SU-DHL-6 (cell line): ENCODE data around the gene RSPH3.
"Not testable (repeated sequence)": the region's sequence is repeated elsewhere in the genome, so short reads cannot be mapped to it uniquely, and the experiment has no call there.

Experiments used
- H2AFZ ChIP-seq: fragments of 200-600 bp; sonication (generic); 2 replicates; pipeline ENCODE4 v1.6.1; 2014; ENCODE audit warnings: low read depth, mild to moderate bottlenecking, moderate library complexity, mixed read lengths, antibody characterized with exemption, low read length; ENCODE audit not compliant: severe bottlenecking
- H3F3A ChIP-seq: fragments of 200-600 bp; shearing (Covaris generic); 2 replicates; pipeline ENCODE4 v1.6.0; 2016; ENCODE audit warnings: antibody characterized with exemption, mild to moderate bottlenecking; ENCODE audit not compliant: insufficient read depth
- H3K27ac ChIP-seq: fragments of 200-600 bp; sonication (generic); 2 replicates; pipeline ENCODE4 v1.5.1; 2016; ENCODE audit warnings: low read depth, mild to moderate bottlenecking, low read length, moderate library complexity, mixed read lengths
- H3K27me3 ChIP-seq: fragments of 200-600 bp; sonication (generic), shearing (Covaris generic); 2 replicates; pipeline ENCODE4 v1.6.0; 2014; ENCODE audit warnings: mild to moderate bottlenecking, low read length
- H3K36me3 ChIP-seq: fragments of 200-600 bp; sonication (generic); 2 replicates; pipeline ENCODE4 v1.6.1; 2014; ENCODE audit warnings: mild to moderate bottlenecking, low read length, mixed read lengths
- H3K4me2 ChIP-seq: fragments of 300-600, 200-600 bp; shearing (Covaris generic), sonication (generic); 2 replicates; pipeline ENCODE4 v1.6.0; 2014; ENCODE audit warnings: low read length, low read depth, mild to moderate bottlenecking; ENCODE audit not compliant: poor library complexity, severe bottlenecking
- H3K4me3 ChIP-seq: fragments of 200-600 bp; sonication (generic); 2 replicates; pipeline ENCODE4 v1.5.1; 2014; ENCODE audit warnings: antibody characterized with exemption, low read length, mild to moderate bottlenecking, mixed read lengths; ENCODE audit not compliant: insufficient read depth, poor library complexity, severe bottlenecking
- H3K79me2 ChIP-seq: fragments of 200-600 bp; sonication (generic); 2 replicates; pipeline ENCODE4 v1.6.1; 2014; ENCODE audit warnings: mild to moderate bottlenecking, low read length, moderate library complexity; ENCODE audit not compliant: insufficient read depth
- H3K9ac ChIP-seq: fragments of 200-600 bp; sonication (generic); 2 replicates; pipeline ENCODE4 v1.7.0; 2014; ENCODE audit warnings: mild to moderate bottlenecking, low read length
- H3K9me2 ChIP-seq: fragments of 200-600 bp; sonication (generic); replicated peaks from 2 replicates; pipeline ENCODE4 v1.6.1; 2014; ENCODE audit warnings: low read length; ENCODE audit not compliant: insufficient read depth
- H3K9me3 ChIP-seq: fragments of 200-600 bp; sonication (generic); 2 replicates; pipeline ENCODE4 v1.6.1; 2014; ENCODE audit warnings: low read length, mixed read lengths; ENCODE audit not compliant: insufficient read depth
- H4K20me1 ChIP-seq: fragments of 200-600 bp; sonication (generic); 2 replicates; pipeline ENCODE4 v1.6.1; 2014; ENCODE audit warnings: low read depth, mild to moderate bottlenecking, antibody characterized with exemption, low read length, moderate library complexity, mixed read lengths
- CTCF ChIP-seq: fragments of 200-600 bp; sonication (generic); IDR thresholded peaks from one replicate; pipeline ENCODE4 v1.5.1; 2017; ENCODE audit warnings: antibody characterized with exemption, mild to moderate bottlenecking, low read length, moderate library complexity; ENCODE audit not compliant: insufficient read depth, poor library complexity, severe bottlenecking
- EZH2phosphoT487 ChIP-seq: fragments of 200-600 bp; sonication (generic), shearing (Covaris generic); conservative IDR thresholded peaks from 2 replicates; pipeline ENCODE4 v1.6.1; 2018; ENCODE audit warnings: mild to moderate bottlenecking, antibody characterized with exemption, low read length, moderate library complexity, mixed read lengths

RSPH3 gene

GRCh38 chr6:159013229-159013628, 13.2 kb upstream of the RSPH3 start:
- no peaks in the 10 kb centered on the region for H3K79me2 ChIP-seq
- TF ChIP-seq CTCF (no peak), EZH2phosphoT487 (no peak)
- no peaks in the 10 kb centered on the region for H3K36me3 ChIP-seq
- H3K9me2 ChIP-seq = no peaks in the 10 kb centered on the region
- no peaks in the 10 kb centered on the region for H3F3A ChIP-seq
- H3K9ac ChIP-seq = no peak overlapping the region
- no peaks in the 10 kb centered on the region for H3K27me3 ChIP-seq
- H3K4me3 ChIP-seq = no peak overlapping the region
- no peaks in the 10 kb centered on the region for H4K20me1 ChIP-seq
- H3K4me2 ChIP-seq = no peak overlapping the region
- no peak overlapping the region for H2AFZ ChIP-seq
- no peak overlapping the region for H3K27ac ChIP-seq
- no peaks in the 10 kb centered on the region for H3K9me3 ChIP-seq

GRCh38 chr6:159012201-159012600, 12.2 kb upstream of the RSPH3 start:
- TF ChIP-seq EZH2phosphoT487 (no peak), CTCF (no peak)
- H3K4me3 ChIP-seq = no peak overlapping the region

DNA sequence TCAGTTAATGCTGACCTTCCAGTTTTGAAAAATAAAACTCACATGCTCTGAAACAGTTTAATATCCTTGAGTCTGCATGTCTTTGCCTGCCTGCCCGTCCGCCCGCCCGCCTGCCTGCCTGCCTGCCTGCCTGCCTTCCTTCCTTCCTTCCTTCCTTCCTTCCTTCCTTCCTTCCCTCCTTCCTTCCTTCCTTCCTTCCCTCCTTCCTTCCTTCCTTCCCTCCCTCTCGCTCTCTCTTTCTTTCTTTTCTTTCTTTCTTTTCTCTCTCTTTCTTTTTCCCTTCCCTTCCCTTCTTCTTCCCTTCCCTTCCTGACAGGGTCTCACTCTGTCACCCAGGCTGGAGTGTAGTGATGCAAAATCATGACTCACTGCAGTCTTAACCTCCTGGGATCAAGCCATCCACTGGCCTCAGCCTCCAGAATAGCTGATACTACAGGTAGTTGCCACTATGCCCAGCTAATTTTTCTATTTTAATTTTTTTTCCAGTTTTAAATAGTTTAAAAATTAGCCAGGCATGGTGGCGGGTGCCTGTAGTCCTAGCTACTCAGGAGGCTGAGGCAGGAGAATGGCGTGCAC, 10.1 kb upstream of the RSPH3 start:
- not testable (repeated sequence) for H3F3A ChIP-seq, H2AFZ ChIP-seq, H3K9ac ChIP-seq, H3K27ac ChIP-seq, H3K4me2 ChIP-seq, H3K9me2 ChIP-seq, H4K20me1 ChIP-seq, H3K27me3 ChIP-seq, H3K4me3 ChIP-seq, H3K36me3 ChIP-seq, H3K79me2 ChIP-seq, H3K9me3 ChIP-seq

More at GRCh38 chr6:159012201-159012600, 12.2 kb upstream of the RSPH3 start:
- no peaks in the 10 kb centered on the region for H3K9me2 ChIP-seq
- no peak overlapping the region for H2AFZ ChIP-seq
- H3K36me3 ChIP-seq = no peaks in the 10 kb centered on the region
- no peaks in the 10 kb centered on the region for H4K20me1 ChIP-seq
- H3K27me3 ChIP-seq = no peaks in the 10 kb centered on the region
- H3K79me2 ChIP-seq = no peaks in the 10 kb centered on the region
- no peaks in the 10 kb centered on the region for H3F3A ChIP-seq
- no peak overlapping the region for H3K9ac ChIP-seq
- no peak overlapping the region for H3K27ac ChIP-seq
- H3K9me3 ChIP-seq = no peaks in the 10 kb centered on the region
- no peak overlapping the region for H3K4me2 ChIP-seq

GRCh38 chr6:159008656-159009288, 8.8 kb upstream of the RSPH3 start:
- TF ChIP-seq CTCF (peak; percentile 72), EZH2phosphoT487 (no peak)
- no peaks in the 10 kb centered on the region for H4K20me1 ChIP-seq
- H3K4me3 ChIP-seq = no peak overlapping the region
- H3K27ac ChIP-seq = no peak overlapping the region
- H3K9ac ChIP-seq = peak overlapping the region; percentile 6; the same call in 1 of the 2 replicates
- no peaks in the 10 kb centered on the region for H3K36me3 ChIP-seq
- H3F3A ChIP-seq = no peaks in the 10 kb centered on the region
- H2AFZ ChIP-seq = no peak overlapping the region
- no peaks in the 10 kb centered on the region for H3K79me2 ChIP-seq
- peak overlapping the region; percentile 49 for H3K4me2 ChIP-seq
- H3K27me3 ChIP-seq = no peaks in the 10 kb centered on the region
- no peaks in the 10 kb centered on the region for H3K9me2 ChIP-seq
- no peaks in the 10 kb centered on the region for H3K9me3 ChIP-seq
